ENCODE measurements around the gene RAB10.

DNA sequence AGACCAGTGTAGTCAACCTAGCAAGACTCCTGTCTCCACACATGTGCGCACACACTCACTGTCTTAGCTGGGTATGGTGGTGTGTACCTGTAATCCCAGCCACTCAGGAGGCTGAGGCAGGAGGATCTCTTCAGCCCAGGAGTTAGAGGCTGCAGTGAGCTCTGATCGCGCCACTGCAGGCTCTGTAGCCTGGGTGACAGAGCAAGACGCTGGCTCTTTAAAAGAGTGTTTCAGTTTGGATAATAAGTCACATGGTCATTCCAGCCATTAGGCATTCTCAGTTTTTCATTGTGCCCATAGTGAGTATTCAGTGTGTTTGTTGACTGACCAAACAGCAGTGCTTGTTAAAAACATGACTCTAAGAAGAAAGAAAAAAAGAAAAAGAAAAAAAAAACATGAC lies 31.0 kb downstream of the RAB10 start:
- TF ChIP-seq, protein P1, sequence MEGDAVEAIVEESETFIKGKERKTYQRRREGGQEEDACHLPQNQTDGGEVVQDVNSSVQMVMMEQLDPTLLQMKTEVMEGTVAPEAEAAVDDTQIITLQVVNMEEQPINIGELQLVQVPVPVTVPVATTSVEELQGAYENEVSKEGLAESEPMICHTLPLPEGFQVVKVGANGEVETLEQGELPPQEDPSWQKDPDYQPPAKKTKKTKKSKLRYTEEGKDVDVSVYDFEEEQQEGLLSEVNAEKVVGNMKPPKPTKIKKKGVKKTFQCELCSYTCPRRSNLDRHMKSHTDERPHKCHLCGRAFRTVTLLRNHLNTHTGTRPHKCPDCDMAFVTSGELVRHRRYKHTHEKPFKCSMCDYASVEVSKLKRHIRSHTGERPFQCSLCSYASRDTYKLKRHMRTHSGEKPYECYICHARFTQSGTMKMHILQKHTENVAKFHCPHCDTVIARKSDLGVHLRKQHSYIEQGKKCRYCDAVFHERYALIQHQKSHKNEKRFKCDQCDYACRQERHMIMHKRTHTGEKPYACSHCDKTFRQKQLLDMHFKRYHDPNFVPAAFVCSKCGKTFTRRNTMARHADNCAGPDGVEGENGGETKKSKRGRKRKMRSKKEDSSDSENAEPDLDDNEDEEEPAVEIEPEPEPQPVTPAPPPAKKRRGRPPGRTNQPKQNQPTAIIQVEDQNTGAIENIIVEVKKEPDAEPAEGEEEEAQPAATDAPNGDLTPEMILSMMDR (conservative IDR thresholded peaks at IDR 0.05; ENCODE audit: low read depth in 2 of 2), result no peak
- TF ChIP-seq EZH2 (IDR thresholded peaks at IDR 0.05; ENCODE audit: low read depth, unreplicated experiment) (no peak), CREB1 (CRISPR knock-in tag; IDR thresholded peaks at IDR 0.05; ENCODE audit: low read depth) (no peak), EZH2phosphoT487 (IDR thresholded peaks at IDR 0.05; ENCODE audit: unreplicated experiment) (no peak), POLR2AphosphoS5 (IDR thresholded peaks at IDR 0.05; ENCODE audit: low read depth) (no peak), STAT1 (IDR thresholded peaks at IDR 0.05; ENCODE audit: unreplicated experiment) (no peak), JUNB (IDR thresholded peaks at IDR 0.05; ENCODE audit: unreplicated experiment) (no peak), NANOG (IDR thresholded peaks at IDR 0.05; ENCODE audit: borderline replicate concordance) (no peak)
- TF ChIP-seq, protein P2, sequence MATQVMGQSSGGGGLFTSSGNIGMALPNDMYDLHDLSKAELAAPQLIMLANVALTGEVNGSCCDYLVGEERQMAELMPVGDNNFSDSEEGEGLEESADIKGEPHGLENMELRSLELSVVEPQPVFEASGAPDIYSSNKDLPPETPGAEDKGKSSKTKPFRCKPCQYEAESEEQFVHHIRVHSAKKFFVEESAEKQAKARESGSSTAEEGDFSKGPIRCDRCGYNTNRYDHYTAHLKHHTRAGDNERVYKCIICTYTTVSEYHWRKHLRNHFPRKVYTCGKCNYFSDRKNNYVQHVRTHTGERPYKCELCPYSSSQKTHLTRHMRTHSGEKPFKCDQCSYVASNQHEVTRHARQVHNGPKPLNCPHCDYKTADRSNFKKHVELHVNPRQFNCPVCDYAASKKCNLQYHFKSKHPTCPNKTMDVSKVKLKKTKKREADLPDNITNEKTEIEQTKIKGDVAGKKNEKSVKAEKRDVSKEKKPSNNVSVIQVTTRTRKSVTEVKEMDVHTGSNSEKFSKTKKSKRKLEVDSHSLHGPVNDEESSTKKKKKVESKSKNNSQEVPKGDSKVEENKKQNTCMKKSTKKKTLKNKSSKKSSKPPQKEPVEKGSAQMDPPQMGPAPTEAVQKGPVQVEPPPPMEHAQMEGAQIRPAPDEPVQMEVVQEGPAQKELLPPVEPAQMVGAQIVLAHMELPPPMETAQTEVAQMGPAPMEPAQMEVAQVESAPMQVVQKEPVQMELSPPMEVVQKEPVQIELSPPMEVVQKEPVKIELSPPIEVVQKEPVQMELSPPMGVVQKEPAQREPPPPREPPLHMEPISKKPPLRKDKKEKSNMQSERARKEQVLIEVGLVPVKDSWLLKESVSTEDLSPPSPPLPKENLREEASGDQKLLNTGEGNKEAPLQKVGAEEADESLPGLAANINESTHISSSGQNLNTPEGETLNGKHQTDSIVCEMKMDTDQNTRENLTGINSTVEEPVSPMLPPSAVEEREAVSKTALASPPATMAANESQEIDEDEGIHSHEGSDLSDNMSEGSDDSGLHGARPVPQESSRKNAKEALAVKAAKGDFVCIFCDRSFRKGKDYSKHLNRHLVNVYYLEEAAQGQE (IDR thresholded peaks at IDR 0.05; ENCODE audit: unreplicated experiment), result no peak
- TF ChIP-seq, protein P3, sequence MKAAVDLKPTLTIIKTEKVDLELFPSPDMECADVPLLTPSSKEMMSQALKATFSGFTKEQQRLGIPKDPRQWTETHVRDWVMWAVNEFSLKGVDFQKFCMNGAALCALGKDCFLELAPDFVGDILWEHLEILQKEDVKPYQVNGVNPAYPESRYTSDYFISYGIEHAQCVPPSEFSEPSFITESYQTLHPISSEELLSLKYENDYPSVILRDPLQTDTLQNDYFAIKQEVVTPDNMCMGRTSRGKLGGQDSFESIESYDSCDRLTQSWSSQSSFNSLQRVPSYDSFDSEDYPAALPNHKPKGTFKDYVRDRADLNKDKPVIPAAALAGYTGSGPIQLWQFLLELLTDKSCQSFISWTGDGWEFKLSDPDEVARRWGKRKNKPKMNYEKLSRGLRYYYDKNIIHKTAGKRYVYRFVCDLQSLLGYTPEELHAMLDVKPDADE (IDR thresholded peaks at IDR 0.05), result no peak

All from GM23338 (cell line).